Thyroid gland (tissue), 4 donors: ENCODE results near the gene ACYP2. TPM values are rescaled to one million over a fixed set of nuclear protein-coding genes. Genes with fewer than 3 reads are reported as not detected.

ENCODE experiments used
- DNase-seq, 2 donors: peaks; one replicate each; pipeline ENCODE4 v3.0.0-alpha.2; 2019
- H3K27ac ChIP-seq, 3 donors: fragments of 200-600 bp; sonication (generic); 1 replicate in 2 of 3; 2 replicates in 1 of 3; pipeline ENCODE4 v1.5.1; 2016 to 2019; ENCODE audit warnings: mild to moderate bottlenecking in 1 of 3, moderate library complexity in 1 of 3
- H3K27me3 ChIP-seq: fragments of 200-600 bp; sonication (generic); one replicate; pipeline ENCODE4 v1.5.1; 2019
- H3K36me3 ChIP-seq, 2 donors: fragments of 200-600 bp; sonication (generic); one replicate each; pipeline ENCODE4 v1.5.1; 2016 to 2019
- H3K4me1 ChIP-seq, 2 donors: fragments of 200-600 bp; sonication (generic); one replicate each; pipeline ENCODE4 v1.5.1; 2017 to 2019
- H3K4me3 ChIP-seq, 3 donors: fragments of 200-600 bp; sonication (generic); replicated peaks in 1 of 3; 1 replicate in 2 of 3; 2 replicates in 1 of 3; pipeline ENCODE4 v1.5.1; 2016; ENCODE audit warnings: mild to moderate bottlenecking in 1 of 3
- H3K9me3 ChIP-seq: fragments of 200-600 bp; sonication (generic); one replicate; pipeline ENCODE4 v1.5.1; 2017
- POLR2A ChIP-seq, 2 donors: fragments of 450-650 bp; IDR thresholded peaks; one replicate each; pipeline ENCODE4 v1.6.1; 2017; ENCODE audit warnings: antibody characterized with exemption in 2 of 2, mild to moderate bottlenecking in 2 of 2, moderate library complexity in 1 of 2
- WGBS, 2 donors: methylation state at CpG; one replicate each; pipeline ENCODE4 v1.1.5; 2017; 5-methylcytosine and 5-hydroxymethylcytosine counted together
- intact Hi-C: fragments of 100-400 bp; cut with DNase I; formaldehyde crosslinking; loops from one replicate; pipeline ENCODE4 v1.15.1; 2023
- total RNA-seq, 4 donors: library from RNA; depleted of rRNA; stranded (reverse); fragments of >200 nt; gene quantifications; one replicate each; pipeline ENCODE4 v1.2.3, GENCODE V29; 2016
- TF ChIP-seq, protein P1 (sequence below), 6 experiments: fragments of 200-600 bp in 3 of 6; fragments of 450-650 bp in 3 of 6; sonication (generic) in 3 of 6; IDR thresholded peaks; one replicate each; pipeline ENCODE4 v1.5.1; 2016 to 2019; ENCODE audit warnings: antibody characterized with exemption in 6 of 6, mild to moderate bottlenecking in 2 of 6, inconsistent platforms in 1 of 6, moderate library complexity in 1 of 6

The ACYP2 gene
- total RNA-seq, 4 donors from 2014 or later = 14.1 to 29.2 (median 26.2) TPM

DNA sequence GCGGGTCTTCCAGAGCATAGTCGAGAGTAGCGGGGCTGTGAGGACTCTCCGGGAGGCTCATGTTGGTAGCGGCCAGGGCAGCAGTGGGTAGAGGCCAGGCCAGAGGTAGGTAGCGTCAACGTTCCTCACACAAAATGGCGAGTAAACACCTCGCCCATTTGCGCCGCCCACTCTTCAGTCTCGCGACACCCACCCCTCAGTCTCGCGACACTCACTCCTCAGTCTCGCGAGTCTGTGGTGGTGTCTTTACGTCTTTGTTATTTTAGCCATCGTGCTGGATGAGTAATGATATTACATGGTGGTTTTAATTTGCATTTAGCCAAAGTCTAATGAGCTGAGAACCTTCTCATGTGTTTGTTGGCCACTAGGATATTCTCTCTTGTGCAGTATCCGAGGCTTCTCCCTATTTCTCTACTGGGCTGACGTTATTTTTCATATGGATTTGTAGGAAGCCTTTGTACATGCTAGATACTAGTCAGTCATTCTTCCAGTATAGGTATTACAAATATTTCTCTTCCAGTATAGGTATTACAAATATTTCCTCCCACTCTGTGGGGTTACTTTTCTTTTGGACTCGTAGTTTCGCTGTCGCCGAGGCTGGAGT is 140.8 kb downstream of the ACYP2 start, which contains the start of gene TSPYL6:
TSPYL6 (minus strand) TSS at position 139 of the 604 bp plus-strand sequence; CDS start at position 61, 78 bp downstream.
- Histone ChIP-seq H3K27me3 (no peaks in the 10 kb centered on the region), H3K4me1 (peaks cover 0 to 7% of the 10 kb centered on the region in 2 donors), H3K9me3 (no peaks in the 10 kb centered on the region), H3K27ac (no peak within 1 kb of the TSS), H3K4me3 (no peak within 1 kb of the TSS), H3K36me3 (no peaks in the 10 kb centered on the region)
- no peak for DNase-seq
- TF ChIP-seq, protein P1, sequence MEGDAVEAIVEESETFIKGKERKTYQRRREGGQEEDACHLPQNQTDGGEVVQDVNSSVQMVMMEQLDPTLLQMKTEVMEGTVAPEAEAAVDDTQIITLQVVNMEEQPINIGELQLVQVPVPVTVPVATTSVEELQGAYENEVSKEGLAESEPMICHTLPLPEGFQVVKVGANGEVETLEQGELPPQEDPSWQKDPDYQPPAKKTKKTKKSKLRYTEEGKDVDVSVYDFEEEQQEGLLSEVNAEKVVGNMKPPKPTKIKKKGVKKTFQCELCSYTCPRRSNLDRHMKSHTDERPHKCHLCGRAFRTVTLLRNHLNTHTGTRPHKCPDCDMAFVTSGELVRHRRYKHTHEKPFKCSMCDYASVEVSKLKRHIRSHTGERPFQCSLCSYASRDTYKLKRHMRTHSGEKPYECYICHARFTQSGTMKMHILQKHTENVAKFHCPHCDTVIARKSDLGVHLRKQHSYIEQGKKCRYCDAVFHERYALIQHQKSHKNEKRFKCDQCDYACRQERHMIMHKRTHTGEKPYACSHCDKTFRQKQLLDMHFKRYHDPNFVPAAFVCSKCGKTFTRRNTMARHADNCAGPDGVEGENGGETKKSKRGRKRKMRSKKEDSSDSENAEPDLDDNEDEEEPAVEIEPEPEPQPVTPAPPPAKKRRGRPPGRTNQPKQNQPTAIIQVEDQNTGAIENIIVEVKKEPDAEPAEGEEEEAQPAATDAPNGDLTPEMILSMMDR (IDR thresholded peaks at IDR 0.05) = no peak
- no peak for TF ChIP-seq POLR2A (IDR thresholded peaks at IDR 0.05)
- intact Hi-C loops = no loop called here
- 97 to 98% methylated on average over 25 of the region's 25 CpGs for WGBS, 2 donors

DNA sequence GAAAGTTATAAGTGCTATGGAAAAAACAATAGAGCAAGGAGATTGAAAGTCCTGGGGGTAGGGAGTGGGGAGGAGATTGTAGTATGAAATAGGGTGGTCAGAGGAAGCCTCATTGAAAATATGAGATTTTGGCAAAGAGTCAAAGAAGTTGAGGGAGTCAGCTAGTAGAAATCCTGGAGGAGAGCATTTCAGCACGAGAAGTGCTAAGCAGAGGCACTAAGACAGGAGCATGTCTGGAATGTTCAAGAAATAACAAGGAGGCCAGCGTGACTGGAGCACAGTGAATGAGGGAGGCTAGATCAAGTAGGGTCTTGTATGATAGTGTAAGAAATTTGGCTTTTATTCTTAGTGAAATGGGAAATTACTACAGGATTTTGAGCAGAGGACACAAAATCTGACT is 142.8 kb downstream of the ACYP2 start:
- no peak overlapping the region for H3K27ac ChIP-seq

DNA sequence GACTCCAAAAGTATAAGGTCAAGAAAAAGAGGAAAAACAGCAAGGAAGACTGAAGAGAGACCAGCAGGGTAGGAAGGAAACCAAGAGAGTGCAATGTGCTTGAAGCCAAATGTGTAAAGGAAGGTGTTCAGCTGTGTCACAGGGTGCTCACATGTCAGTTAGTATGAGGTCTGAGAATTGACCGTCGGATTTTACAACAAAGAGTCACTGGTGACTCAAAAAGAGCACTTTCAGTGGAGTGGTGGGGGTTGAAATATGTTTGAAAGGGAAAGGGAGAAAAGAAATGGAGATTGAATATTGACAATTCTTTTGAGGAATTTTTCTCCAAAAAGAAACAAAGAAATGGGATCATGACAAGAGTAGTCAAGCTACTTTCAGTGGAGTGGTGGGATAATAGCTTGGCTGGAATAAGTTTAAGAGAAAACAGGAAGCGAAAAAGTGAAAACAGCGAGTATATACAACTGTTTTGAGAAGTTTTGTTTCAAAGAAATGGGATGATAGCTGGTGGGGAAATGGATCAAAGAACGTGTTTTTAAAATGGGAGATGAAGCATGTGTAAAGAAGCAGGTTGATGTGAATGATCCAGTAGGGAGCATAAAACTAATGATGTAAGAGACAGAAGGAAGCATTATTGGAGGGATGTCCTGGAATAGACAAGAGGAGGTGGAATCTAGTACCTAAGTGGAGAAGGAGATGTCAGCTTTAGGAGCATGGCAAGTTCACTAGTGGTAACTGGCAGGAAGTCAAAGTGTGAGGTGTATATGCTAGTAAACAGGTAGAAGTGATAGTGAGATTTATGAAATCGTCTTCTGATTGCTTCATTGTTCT is 144.2 kb downstream of the ACYP2 start:
- no peak for DNase-seq
- Histone ChIP-seq H3K4me1 (peaks cover 0 to 7% of the 10 kb centered on the region in 2 donors), H3K36me3 (no peaks in the 10 kb centered on the region), H3K27ac (no peak overlapping the region), H3K4me3 (no peak overlapping the region), H3K9me3 (no peaks in the 10 kb centered on the region), H3K27me3 (no peaks in the 10 kb centered on the region)
- TF ChIP-seq, protein P1 (IDR thresholded peaks at IDR 0.05) = no peak
- TF ChIP-seq POLR2A (IDR thresholded peaks at IDR 0.05) = no peak
- WGBS, 2 donors = 89 to 96% methylated on average over 6 of the region's 6 CpGs
- intact Hi-C loops = no loop called here

More for the DNA sequence above, 142.8 kb downstream of the ACYP2 start:
- Histone ChIP-seq H3K4me1 (peaks cover 0 to 7% of the 10 kb centered on the region in 2 donors), H3K36me3 (no peaks in the 10 kb centered on the region), H3K27me3 (no peaks in the 10 kb centered on the region), H3K4me3 (no peak overlapping the region), H3K9me3 (no peaks in the 10 kb centered on the region)
- peak; percentile 50 to 60 for DNase-seq
- TF ChIP-seq, protein P1 (IDR thresholded peaks at IDR 0.05) = no peak
- TF ChIP-seq POLR2A (IDR thresholded peaks at IDR 0.05) = no peak
- WGBS, 2 donors = 31 to 37% methylated on average over 2 of the region's 2 CpGs
- intact Hi-C loops = no loop called here

DNA sequence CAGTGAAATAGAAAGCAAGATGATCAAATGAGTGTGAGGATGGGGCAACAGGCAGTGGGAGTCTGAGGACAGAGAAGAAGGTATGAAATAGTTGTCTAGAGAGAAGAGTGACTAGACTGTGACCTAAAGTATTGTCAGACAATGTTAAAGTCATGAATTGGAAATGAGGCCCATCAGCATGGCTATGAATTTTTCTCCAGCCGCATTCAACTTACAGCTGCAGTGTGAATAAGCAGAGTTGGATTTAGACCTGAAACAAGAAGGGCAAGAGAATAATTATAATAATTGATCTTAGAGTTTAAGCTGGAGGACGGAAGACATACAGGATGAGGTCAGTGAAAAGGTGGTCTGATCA is 144.8 kb downstream of the ACYP2 start:
- Histone ChIP-seq H3K4me3 (no peak overlapping the region), H3K27me3 (no peaks in the 10 kb centered on the region), H3K9me3 (no peaks in the 10 kb centered on the region), H3K36me3 (no peaks in the 10 kb centered on the region), H3K27ac (no peak overlapping the region), H3K4me1 (peaks cover 0 to 7% of the 10 kb centered on the region in 2 donors)
- intact Hi-C loops = no loop called here
- DNase-seq = no peak
- TF ChIP-seq, protein P1 (IDR thresholded peaks at IDR 0.05) = no peak
- no peak for TF ChIP-seq POLR2A (IDR thresholded peaks at IDR 0.05)
- WGBS, 2 donors = 99% methylated on average over 2 of the region's 2 CpGs

DNA sequence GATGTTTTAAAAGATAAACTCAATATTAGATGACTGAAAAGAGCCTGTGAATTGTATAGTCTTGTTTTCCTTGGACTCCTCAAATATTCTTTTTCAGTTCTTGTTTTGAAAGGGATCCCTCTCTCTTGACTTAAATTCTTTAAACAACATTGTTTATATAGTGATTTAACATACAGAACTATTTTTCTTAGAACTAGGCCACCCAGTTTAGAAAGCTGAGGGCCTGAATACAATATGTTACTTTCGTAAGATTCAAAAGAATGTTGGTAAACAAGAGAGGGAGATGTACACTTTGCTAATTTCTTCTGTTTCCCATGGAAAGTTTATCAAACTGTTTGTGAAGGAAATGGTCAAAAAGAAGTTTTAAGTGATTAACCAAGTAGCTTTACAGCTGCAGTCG is 146.1 kb downstream of the ACYP2 start:
- 69 to 80% methylated on average over 2 of the region's 2 CpGs for WGBS, 2 donors
- H3K36me3 ChIP-seq = no peaks in the 10 kb centered on the region
- H3K27me3 ChIP-seq = no peaks in the 10 kb centered on the region
- intact Hi-C loops = no loop called here
- no peak for TF ChIP-seq POLR2A (IDR thresholded peaks at IDR 0.05)
- TF ChIP-seq, protein P1 (IDR thresholded peaks at IDR 0.05) = no peak
- DNase-seq = no peak
- H3K27ac ChIP-seq = no peak overlapping the region
- no peak overlapping the region for H3K4me3 ChIP-seq
- peaks cover 0 to 7% of the 10 kb centered on the region in 2 donors for H3K4me1 ChIP-seq
- H3K9me3 ChIP-seq = no peaks in the 10 kb centered on the region
